ENCODE results near the gene TMEM234. TPM values are rescaled to one million over a fixed set of nuclear protein-coding genes. Genes with fewer than 3 reads are reported as not detected.
A peak's percentile ranks its signal among the peaks of the same experiment; 100 is the strongest.

The TMEM234 gene
- total and polyA plus RNA-seq, 2 of the 13 experiments (the other 11 are each of a cell fraction or from before 2014, with no cell fraction given) = 6.1 to 9.0 TPM

GRCh38 chr1:32215629-32216480 lies 6.3 kb downstream of the TMEM234 start (continued):
- no peak for TF ChIP-seq NONO (IDR thresholded peaks at IDR 0.05)
- no peak for TF ChIP-seq NONO (CRISPR knock-in tag; conservative IDR thresholded peaks at IDR 0.05)
- TF ChIP-seq TAF15 (IDR thresholded peaks at IDR 0.05; ENCODE audit: low read depth, low read length, poor library complexity, severe bottlenecking) = no peak
- TF ChIP-seq GATAD2A (CRISPR knock-in tag; IDR thresholded peaks at IDR 0.05) = 0 out of 2 replicates have a peak, but pooled peaks have one; percentile 35
- TF ChIP-seq PHB2 (IDR thresholded peaks at IDR 0.05; ENCODE audit: partially characterized antibody) = no peak
- TF ChIP-seq ZFX (CRISPR knock-in tag; IDR thresholded peaks at IDR 0.05; ENCODE audit: low read depth) = peak; percentile 47; the same call in 1 of the 2 replicates
- TF ChIP-seq MNT (IDR thresholded peaks at IDR 0.05) = no peak
- TF ChIP-seq GRHL1 (CRISPR knock-in tag; conservative IDR thresholded peaks at IDR 0.05) = no peak
- no peak for TF ChIP-seq LRRFIP1 (CRISPR knock-in tag; conservative IDR thresholded peaks at IDR 0.05)
- 0 out of 2 replicates have a peak, but pooled peaks have one; percentile 33 for TF ChIP-seq MXD3 (CRISPR knock-in tag; IDR thresholded peaks at IDR 0.05)
- TF ChIP-seq CTCF (CRISPR knock-in tag; IDR thresholded peaks at IDR 0.05) = peak; percentile 89
- no peak for TF ChIP-seq ZNF34 (CRISPR knock-in tag; IDR thresholded peaks at IDR 0.05; ENCODE audit: borderline replicate concordance)
- no peak for TF ChIP-seq RARG (CRISPR knock-in tag; IDR thresholded peaks at IDR 0.05; ENCODE audit: low read depth)
- TF ChIP-seq HOXA9 (CRISPR knock-in tag; IDR thresholded peaks at IDR 0.05; ENCODE audit: borderline replicate concordance) = no peak
- TF ChIP-seq ARHGAP35 (CRISPR knock-in tag; IDR thresholded peaks at IDR 0.05; ENCODE audit: borderline replicate concordance) = no peak
- TF ChIP-seq MYPOP (CRISPR knock-in tag; IDR thresholded peaks at IDR 0.05) = no peak
- no peak for TF ChIP-seq ZNF382 (CRISPR knock-in tag; IDR thresholded peaks at IDR 0.05; ENCODE audit: borderline replicate concordance)
- TF ChIP-seq ZNF598 (CRISPR knock-in tag; IDR thresholded peaks at IDR 0.05; ENCODE audit: borderline replicate concordance) = 0 out of 2 replicates have a peak, but pooled peaks have one; percentile 58
- peak; percentile 33; the same call in 1 of the 2 replicates for TF ChIP-seq SALL1 (CRISPR knock-in tag; IDR thresholded peaks at IDR 0.05)
